Measurements from ENCODE around the gene FBLN2. TPM values are rescaled to one million over a fixed set of nuclear protein-coding genes. Genes with fewer than 3 reads are reported as not detected.

The FBLN2 gene
- polyA plus RNA-seq, 1 donor (not counting 4 experiments of a cell fraction or from before 2014, with no cell fraction given), result 0.72 TPM

DNA sequence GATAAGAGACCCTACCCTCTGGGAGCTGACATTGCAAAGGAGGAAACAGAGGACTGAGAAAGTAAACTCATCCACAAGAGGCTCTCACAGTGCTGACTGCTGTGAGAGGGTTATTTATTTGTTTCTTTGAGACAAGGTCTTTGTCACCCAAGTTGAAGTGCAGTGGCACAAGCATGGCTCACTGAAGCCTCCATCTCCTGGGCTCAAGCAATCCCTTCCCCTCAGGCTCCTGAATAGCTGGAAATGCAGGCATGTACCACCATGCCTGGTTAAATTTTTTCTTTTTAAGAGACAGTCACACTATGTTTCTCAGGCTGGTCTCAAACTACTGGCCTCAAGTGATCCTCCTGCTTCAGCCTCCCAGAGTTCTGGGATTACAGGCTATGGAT lies 52.8 kb downstream of the FBLN2 start:
- Histone ChIP-seq H2AFZ (ENCODE audit: control insufficient read depth, low read length) (peak overlapping the region; percentile 4), H3K36me3 (ENCODE audit: control insufficient read depth in 2 of 2, extremely low read depth in 1 of 2, insufficient read depth in 2 of 2, low read length in 2 of 2) (no peaks in the 10 kb centered on the region), H3K79me2 (ENCODE audit: control insufficient read depth, insufficient read depth, low read length) (no peaks in the 10 kb centered on the region), H3K9me1 (ENCODE audit: control insufficient read depth, extremely low read depth, insufficient read depth, low read length) (no peaks in the 10 kb centered on the region), H3K4me2 (ENCODE audit: control insufficient read depth, extremely low read depth, insufficient read depth, low read depth, low read length) (peak overlapping the region; percentile 43), H4K20me1 (ENCODE audit: control insufficient read depth, extremely low read depth, insufficient read depth, low read length) (no peaks in the 10 kb centered on the region), H3K4me1 (ENCODE audit: control insufficient read depth, extremely low read depth, insufficient read depth, low read length) (peaks cover 34% of the 10 kb centered on the region), H3K4me3 (ENCODE audit: control insufficient read depth in 2 of 3, extremely low read depth in 1 of 3, insufficient read depth in 2 of 3, low read depth in 1 of 3, low read length in 3 of 3) (no peak overlapping the region), H3K27ac (ENCODE audit: control insufficient read depth, insufficient read depth, low read length) (peak overlapping the region; percentile 77), H3K9me3 (ENCODE audit: control insufficient read depth, low read depth, low read length) (no peaks in the 10 kb centered on the region), H3K27me3 (ENCODE audit: control insufficient read depth, extremely low read depth, insufficient read depth, low read length) (no peaks in the 10 kb centered on the region), H3K9ac (ENCODE audit: control insufficient read depth, extremely low read depth, insufficient read depth, low read length) (peak overlapping the region; percentile 61)
- TF ChIP-seq EZH2 (IDR thresholded peaks at IDR 0.05; ENCODE audit: low read length), result no peak
- TF ChIP-seq, protein P1, sequence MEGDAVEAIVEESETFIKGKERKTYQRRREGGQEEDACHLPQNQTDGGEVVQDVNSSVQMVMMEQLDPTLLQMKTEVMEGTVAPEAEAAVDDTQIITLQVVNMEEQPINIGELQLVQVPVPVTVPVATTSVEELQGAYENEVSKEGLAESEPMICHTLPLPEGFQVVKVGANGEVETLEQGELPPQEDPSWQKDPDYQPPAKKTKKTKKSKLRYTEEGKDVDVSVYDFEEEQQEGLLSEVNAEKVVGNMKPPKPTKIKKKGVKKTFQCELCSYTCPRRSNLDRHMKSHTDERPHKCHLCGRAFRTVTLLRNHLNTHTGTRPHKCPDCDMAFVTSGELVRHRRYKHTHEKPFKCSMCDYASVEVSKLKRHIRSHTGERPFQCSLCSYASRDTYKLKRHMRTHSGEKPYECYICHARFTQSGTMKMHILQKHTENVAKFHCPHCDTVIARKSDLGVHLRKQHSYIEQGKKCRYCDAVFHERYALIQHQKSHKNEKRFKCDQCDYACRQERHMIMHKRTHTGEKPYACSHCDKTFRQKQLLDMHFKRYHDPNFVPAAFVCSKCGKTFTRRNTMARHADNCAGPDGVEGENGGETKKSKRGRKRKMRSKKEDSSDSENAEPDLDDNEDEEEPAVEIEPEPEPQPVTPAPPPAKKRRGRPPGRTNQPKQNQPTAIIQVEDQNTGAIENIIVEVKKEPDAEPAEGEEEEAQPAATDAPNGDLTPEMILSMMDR (optimal IDR thresholded peaks at IDR 0.05 in 1 of 3, IDR thresholded peaks at IDR 0.05 in 1 of 3, conservative IDR thresholded peaks at IDR 0.05 in 1 of 3; ENCODE audit: extremely low read depth in 1 of 3, insufficient read depth in 2 of 3, low read length in 3 of 3), result no peak
- dilution Hi-C loops (cut with MboI; ENCODE audit: extremely low pct_ligation_motif_present, low sequenced_read_pairs), result no loop called here
- DNase-seq (ENCODE audit: low read depth, low spot score) (no peak), FAIRE-seq (peak; percentile 78)

DNA sequence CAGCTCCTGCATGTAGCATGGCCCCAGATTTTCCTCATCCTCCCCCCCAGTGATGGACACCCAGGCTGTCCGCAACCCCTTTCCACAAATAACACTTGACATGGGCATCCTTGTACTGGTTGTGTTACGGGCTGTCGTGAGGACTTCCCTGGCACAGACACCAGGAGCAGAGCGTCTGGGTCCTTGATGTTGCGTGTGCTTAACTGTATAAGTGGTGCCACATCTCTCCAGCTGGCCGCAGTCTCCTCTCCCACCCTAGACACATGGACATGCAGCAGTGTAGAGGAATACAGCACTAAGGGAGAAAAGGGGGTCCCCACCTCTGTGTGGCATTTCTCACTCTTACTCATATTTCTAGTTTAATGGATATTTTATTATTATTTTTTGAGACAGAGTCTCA lies 56.6 kb downstream of the FBLN2 start:
- no peaks in the 10 kb centered on the region for H3K9me1 ChIP-seq (ENCODE audit: control insufficient read depth, extremely low read depth, insufficient read depth, low read length)
- no peaks in the 10 kb centered on the region for H4K20me1 ChIP-seq (ENCODE audit: control insufficient read depth, extremely low read depth, insufficient read depth, low read length)
- peaks cover 15% of the 10 kb centered on the region for H3K4me1 ChIP-seq (ENCODE audit: control insufficient read depth, extremely low read depth, insufficient read depth, low read length)
- no peak overlapping the region for H2AFZ ChIP-seq (ENCODE audit: control insufficient read depth, low read length)
- H3K36me3 ChIP-seq (ENCODE audit: control insufficient read depth in 2 of 2, extremely low read depth in 1 of 2, insufficient read depth in 2 of 2, low read length in 2 of 2), result no peaks in the 10 kb centered on the region
- no peaks in the 10 kb centered on the region for H3K9me3 ChIP-seq (ENCODE audit: control insufficient read depth, low read depth, low read length)
- DNase-seq (ENCODE audit: low read depth, low spot score) (no peak), FAIRE-seq (no peak)
- no peaks in the 10 kb centered on the region for H3K27me3 ChIP-seq (ENCODE audit: control insufficient read depth, extremely low read depth, insufficient read depth, low read length)
- H3K9ac ChIP-seq (ENCODE audit: control insufficient read depth, extremely low read depth, insufficient read depth, low read length), result no peak overlapping the region
- dilution Hi-C loops (cut with MboI; ENCODE audit: extremely low pct_ligation_motif_present, low sequenced_read_pairs), result no loop called here
- no peaks in the 10 kb centered on the region for H3K79me2 ChIP-seq (ENCODE audit: control insufficient read depth, insufficient read depth, low read length)
- no peak overlapping the region for H3K4me2 ChIP-seq (ENCODE audit: control insufficient read depth, extremely low read depth, insufficient read depth, low read depth, low read length)
- TF ChIP-seq, protein P1 (optimal IDR thresholded peaks at IDR 0.05 in 1 of 3, IDR thresholded peaks at IDR 0.05 in 1 of 3, conservative IDR thresholded peaks at IDR 0.05 in 1 of 3; ENCODE audit: extremely low read depth in 1 of 3, insufficient read depth in 2 of 3, low read length in 3 of 3), result no peak
- no peak for TF ChIP-seq EZH2 (IDR thresholded peaks at IDR 0.05; ENCODE audit: low read length)
- H3K27ac ChIP-seq (ENCODE audit: control insufficient read depth, insufficient read depth, low read length), result no peak overlapping the region
- H3K4me3 ChIP-seq (ENCODE audit: control insufficient read depth in 2 of 3, extremely low read depth in 1 of 3, insufficient read depth in 2 of 3, low read depth in 1 of 3, low read length in 3 of 3), result no peak overlapping the region

All from keratinocyte (primary cell).